SIG-M5 treated with dmso at 0.1 percent for 504 hours (cell line): ENCODE measurements around the gene PIGZ.
"Not testable (repeated sequence)": the region's sequence is repeated elsewhere in the genome, so short reads cannot be mapped to it uniquely, and the experiment has no call there.

Source experiments
- DNase-seq: peaks from one replicate; lab custom pipeline; 2025; ENCODE audit not compliant: unreplicated experiment; lab: John Stamatoyannopoulos, UW

PIGZ gene

GRCh38 chr3:196949750-196950149 is 18.9 kb downstream of the PIGZ start:
- DNase-seq = no peak

GRCh38 chr3:196949285-196949619 is 19.4 kb downstream of the PIGZ start:
- no peak for DNase-seq

DNA sequence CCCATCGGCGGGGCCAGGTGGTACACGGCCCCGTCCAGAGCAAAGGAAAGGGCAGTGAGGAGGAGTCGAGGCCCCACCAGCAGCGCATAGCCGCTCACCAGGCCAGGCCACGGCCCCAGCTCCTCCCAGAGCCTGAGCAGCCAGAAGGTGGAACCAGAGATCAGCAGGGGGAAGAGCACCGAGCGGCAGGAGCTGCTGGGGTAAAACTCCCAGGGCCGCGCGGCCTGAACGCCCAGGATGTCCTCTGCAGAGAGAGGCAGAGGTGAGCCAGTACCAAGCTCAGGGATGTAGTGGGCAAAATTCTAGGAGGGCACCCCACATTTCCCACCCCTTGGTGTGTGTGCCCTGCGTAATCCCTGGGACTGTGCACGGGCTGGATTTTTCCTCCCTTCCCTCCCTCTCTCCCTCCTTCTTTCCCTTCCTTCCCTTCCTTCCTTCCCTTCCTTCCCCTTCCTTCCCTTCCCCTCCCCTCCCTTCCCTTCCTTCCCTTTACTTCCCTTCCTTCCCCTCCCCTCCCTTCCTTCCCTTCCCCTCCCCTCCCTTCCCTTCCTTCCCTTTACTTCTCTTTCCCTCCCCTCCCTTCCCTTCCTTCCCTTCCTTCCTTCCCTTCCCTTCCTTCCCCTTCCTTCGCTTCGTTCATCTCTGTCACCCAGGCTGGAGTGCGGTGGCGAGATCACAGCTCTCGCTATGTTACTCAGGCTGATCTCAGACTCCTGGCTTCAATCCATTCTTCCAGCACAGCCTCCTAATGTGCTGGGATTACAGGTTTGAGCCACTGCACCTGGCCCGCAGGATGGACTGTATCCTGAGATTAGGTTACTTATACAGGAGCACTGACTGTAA is 20.0 kb downstream of the PIGZ start:
- no peak for DNase-seq

GRCh38 chr3:196947860-196948441 is 20.7 kb downstream of the PIGZ start:
- no peak for DNase-seq

GRCh38 chr3:196947136-196947859 is 21.3 kb downstream of the PIGZ start:
- DNase-seq = no peak

DNA sequence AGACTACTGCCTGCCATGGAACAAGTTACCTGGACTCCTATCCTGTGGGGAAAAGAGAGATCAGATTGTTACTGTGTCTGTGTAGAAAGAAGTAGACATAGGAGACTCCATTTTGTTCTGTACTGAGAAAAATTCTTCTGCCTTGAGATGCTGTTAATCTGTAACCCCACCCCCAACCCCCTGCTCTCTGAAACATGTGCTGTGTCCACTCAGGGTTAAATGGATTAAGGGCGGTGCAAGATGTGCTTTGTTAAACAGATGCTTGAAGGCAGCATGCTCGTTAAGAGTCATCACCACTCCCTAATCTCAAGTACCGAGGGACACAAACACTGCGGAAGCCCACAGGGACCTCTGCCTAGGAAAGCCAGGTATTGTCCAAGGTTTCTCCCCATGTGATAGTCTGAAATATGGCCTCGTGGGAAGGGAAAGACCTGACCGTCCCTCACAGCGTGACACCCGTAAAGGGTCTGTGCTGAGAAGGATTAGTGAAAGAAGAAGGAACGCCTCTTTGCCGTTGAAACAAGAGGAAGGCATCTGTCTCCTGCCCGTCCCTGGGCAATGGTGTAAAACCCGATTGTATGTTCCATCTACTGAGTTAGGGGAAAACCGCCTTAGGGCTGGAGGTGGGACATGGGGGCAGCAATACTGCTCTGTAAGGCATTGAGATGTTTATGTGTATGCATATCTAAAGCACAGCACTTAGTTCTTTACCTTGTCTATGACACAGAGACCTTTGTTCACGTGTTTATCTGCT is 24.4 kb downstream of the PIGZ start:
- DNase-seq = not testable (repeated sequence)

DNA sequence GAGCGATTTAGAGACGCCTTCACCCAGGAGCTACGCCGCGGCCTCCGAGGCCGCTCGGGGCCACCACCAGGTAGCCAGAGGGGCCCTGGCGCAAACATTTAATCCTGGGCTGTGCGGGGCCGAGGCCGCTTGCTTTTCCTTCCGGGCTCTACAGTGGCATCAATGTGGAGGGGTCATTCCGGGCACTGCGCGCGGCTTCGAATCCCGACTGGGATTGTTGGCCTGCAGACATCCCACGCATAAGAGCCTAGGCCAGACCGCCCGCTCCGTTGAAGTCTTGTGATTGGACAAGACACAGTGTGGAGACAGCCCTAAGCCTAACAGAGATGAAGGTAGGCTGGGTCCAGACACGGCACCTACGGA is 25.7 kb downstream of the PIGZ start:
- DNase-seq = no peak

DNA sequence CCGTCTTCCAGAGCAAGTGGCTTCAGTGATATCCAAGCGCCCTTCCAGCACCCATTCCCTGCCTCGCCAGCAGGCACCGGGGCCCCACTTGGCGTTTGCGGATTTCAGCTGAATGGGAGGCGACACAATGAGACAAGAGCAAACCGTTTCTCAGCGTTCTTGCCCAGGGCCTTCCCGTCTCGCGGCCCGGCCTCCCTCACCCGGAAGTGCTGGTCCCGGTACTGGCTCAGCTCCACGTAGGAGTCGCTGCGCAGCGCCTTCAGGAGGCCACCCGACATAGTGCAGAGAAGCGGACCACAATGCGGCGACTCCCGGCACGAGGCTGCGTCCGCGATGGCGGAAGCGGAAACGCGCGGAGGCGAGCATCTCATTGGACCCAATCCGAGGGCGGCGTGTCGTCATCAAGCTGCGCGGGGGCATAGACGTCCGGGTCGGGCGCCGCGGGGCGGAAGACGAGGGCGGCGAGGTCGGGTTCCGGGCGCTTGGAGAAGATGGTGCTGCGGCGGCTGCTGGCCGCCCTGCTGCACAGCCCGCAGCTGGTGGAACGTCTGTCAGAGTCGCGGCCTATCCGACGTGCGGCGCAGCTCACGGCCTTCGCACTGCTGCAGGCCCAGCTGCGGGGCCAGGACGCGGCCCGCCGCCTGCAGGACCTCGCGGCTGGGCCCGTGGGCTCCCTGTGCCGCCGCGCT is 26.3 kb downstream of the PIGZ start, which contains the start of gene NCBP2:
Gene NCBP2, minus strand, starts transcription at position 303 of the 689 bp plus-strand sequence. Its CDS starts 25 bp downstream, at position 278.
- DNase-seq = peak; percentile 98

GRCh38 chr3:196941729-196942225 is 26.9 kb downstream of the PIGZ start:
- peak; percentile 63 for DNase-seq

GRCh38 chr3:196938576-196938975 is 30.1 kb downstream of the PIGZ start:
- no peak for DNase-seq

- DNase-seq = no peak
Measured at GRCh38 chr3:196938124-196938523, 30.5 kb downstream of the PIGZ start.

GRCh38 chr3:196936288-196936687 is 32.3 kb downstream of the PIGZ start:
- no peak for DNase-seq

DNA sequence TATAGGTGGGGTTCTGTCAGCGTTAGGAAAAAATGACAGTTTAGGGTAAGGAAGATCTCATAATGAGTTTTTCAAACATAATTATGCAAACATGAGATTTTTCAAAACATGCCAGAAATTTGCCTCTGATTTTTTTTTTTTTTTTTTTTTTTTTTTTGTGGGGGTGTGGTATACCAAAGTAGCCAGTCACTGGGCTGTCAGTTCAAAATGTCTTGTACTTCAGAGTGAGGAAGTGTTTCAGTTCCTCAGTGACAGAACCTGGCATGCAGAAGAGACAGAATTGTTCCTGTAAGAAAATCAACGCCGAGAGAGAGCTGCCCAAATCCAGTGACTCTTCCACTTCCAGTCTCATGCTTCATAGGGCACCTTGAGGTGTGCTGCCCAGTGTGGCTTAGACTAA is 36.0 kb downstream of the PIGZ start:
- peak; percentile 34 for DNase-seq

- DNase-seq = no peak
Measured at GRCh38 chr3:196931828-196932587, 36.6 kb downstream of the PIGZ start.

GRCh38 chr3:196931157-196931556 is 37.5 kb downstream of the PIGZ start:
- no peak for DNase-seq

GRCh38 chr3:196927571-196928453 is 40.8 kb downstream of the PIGZ start:
- no peak for DNase-seq

DNA sequence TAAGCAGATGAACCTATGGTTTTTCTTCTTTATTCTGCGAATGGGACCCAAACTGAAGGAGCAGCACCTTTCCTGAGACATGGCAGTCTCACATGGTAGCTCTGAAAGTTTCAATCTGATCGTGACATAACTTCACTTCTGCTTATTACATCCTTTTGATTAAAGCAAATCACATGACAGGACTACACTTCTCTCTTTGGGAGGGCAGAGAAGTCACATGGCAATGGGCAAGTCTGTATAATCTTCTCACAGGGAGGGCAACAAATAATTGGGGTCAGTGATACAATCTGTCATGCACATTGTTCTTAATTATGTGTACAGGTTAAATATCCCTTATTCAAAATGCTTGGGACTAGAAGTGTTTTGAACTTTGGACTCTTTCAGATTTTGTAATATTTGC is 47.9 kb downstream of the PIGZ start:
- DNase-seq = no peak

DNA sequence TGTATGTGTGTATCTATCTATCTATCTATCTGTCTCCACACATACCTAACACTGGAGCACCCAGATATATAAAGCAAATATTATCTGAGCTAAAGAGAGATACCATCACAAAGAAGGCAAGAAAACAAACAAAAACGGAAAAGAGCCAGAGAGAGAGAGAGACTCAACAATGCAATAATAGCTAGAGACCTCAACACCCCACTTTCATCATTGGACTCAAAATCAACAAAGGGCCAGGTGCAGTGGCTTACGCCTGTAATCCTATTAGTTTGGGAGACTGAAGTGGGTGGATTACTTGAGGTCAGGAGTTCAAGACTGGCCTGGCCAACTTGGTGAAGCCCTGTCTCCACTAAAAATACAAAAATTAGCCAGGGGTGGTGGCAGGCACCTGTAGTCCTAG is 49.7 kb downstream of the PIGZ start:
- peak; percentile 24 for DNase-seq

DNA sequence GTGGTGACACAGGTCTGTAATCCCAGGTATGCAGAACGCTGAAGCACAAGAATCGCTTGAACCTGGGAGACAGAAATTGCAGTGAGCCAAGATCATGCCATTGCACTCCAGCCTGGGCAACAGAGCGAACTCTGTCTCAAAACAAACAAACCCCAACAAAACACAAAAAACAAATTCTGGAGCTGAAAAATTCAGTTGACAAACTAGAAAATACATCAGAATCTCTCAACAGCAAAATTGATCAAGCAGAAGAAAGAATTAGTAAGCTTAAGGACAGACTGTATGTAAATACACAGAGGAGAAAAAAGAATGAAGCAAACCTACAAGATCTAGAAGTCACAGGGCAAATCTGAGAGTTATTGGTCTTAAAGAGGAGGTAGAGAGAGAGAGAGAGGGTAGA is 51.6 kb downstream of the PIGZ start:
- DNase-seq = no peak
